Right lobe of liver (tissue), 4 donors: ENCODE results near the gene OVCH2.

ENCODE experiments used
- CTCF ChIP-seq, 4 donors: fragments of 200-600 bp in 3 of 4; fragments of 450-650 bp in 1 of 4; IDR thresholded peaks; one replicate each; pipeline versions ENCODE4 v1.5.1 to v1.8.0; 2016 to 2022; ENCODE audit warnings: antibody characterized with exemption in 4 of 4, mild to moderate bottlenecking in 2 of 4
- POLR2A ChIP-seq: fragments of 450-650 bp; IDR thresholded peaks from one replicate; pipeline ENCODE4 v1.6.1; 2017; ENCODE audit warnings: antibody characterized with exemption, mild to moderate bottlenecking
- donor health status: DM: no; HTN: no; CAD: no.
- donor health status: DM: no; HTN: no; CAD: no.
- donor health status: DM: no; HTN: yes; CAD: no.

- TF ChIP-seq CTCF (IDR thresholded peaks at IDR 0.05) (no peak), POLR2A (no peak)
These were observed 58.0 kb downstream of the OVCH2 start for GRCh38 chr11:7648264-7648663.
